Measurements from ENCODE around the gene LRFN2.

LRFN2 gene

DNA sequence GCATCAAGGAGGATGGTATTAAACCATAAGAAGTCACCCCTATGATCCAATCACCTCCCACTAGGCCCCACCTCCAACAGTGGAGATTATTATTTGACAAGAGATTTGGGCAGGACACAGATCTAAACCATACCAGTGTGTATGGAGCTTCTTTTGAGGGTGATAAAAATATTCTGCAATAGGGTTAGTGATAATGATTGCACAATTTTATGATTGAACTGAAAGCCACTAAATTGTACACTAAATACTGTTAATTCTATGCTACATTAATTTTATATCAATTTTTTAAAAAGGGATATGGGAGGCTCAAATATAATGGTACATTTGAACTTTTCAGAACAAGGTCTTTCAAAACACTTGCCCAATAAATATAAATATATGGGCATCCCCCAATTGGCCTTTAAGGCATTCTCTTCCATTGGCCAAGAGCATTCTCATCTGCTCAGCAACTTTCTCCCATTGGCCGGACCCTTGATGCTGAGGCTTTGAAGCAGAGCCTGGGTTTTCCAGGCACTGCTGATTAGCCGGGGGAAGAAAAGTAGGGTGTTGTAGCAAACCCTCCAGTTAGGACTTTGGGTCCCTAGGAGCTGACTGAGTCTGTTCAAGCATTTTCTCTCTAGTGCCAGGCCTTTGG lies 209.9 kb downstream of the LRFN2 start:
- no peak for DNase-seq (ENCODE audit: low spot score)

DNA sequence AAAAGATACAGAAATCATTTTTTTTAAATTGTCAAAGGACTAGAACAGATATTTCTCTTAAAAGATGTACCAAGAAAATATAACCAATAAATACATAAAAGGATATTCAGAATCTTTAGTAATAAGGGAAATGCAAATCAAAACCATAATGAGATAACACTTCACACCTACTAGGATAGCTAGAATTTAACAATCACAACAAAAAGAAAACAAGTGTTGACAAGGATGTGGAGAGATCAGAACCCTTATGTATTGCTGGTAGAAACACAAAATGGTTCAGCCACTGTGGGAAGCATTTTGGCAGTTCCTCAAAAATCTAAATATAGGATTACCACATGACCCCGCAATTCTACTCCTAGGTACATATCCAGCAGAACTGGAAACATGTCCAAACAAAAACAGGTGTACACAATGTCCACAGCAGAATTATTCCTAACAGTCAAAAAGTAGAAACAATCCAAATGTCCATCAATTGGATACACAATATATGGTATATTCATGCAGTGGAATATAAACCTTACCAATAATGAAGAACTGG lies 211.0 kb downstream of the LRFN2 start:
- DNase-seq (ENCODE audit: low spot score), result no peak

DNA sequence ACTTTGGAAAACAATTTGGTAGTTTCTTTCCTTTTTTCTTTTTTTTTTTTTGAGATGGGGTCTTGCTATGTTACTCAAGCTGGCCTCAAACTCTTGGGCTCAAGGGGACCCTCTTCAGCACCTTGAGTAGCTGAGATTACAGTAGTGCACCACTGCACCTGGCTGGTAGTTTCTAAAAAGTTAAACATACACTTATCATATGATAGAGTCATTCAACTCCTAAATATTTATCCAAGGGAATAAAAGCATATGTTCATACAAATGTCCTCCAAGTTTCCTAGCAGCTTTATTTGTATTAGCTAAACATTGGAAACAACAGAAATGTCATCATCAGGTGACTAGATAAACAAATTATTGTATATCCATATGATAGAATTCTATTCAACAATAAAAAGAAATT lies 213.9 kb downstream of the LRFN2 start:
- DNase-seq (ENCODE audit: low spot score), result no peak

DNA sequence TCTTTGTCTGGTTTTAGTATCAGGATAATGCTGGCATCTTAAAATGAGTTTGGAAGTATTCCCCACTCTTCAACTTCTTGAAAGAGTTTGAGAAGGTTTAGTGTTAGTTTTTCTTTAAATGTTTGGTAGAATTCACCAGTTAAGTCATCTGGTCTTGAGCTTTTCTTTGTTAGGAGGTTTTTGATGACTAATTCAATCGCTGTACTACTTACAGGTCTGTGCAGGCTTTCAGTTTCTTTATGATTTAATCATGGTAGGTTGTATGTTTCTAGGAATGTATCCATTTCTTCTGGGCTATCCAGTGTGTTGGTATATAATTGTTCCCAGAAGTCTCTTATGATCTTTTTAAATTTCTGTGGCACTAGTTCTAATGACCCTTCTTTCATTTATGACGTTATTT lies 215.5 kb downstream of the LRFN2 start:
- DNase-seq (ENCODE audit: low spot score), result no peak

DNA sequence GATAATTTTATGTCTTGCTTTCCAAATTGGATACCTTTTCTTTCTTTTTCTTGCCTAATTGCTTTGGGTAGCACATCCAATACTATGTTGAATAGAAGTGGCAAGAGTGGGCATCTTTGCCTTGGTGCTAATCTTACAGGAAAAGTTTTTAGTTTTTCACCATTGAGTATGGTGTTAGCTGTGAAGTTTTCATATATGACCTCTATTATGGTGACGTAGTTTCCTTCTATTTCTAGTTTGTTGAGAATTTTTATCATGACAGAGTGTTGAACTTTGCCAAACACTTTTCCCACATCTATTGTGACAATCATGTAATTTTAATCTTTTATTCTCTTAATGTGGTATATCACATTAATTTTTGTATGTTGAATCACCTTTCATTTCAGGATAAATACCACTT lies 216.1 kb downstream of the LRFN2 start:
- no peak for DNase-seq (ENCODE audit: low spot score)

DNA sequence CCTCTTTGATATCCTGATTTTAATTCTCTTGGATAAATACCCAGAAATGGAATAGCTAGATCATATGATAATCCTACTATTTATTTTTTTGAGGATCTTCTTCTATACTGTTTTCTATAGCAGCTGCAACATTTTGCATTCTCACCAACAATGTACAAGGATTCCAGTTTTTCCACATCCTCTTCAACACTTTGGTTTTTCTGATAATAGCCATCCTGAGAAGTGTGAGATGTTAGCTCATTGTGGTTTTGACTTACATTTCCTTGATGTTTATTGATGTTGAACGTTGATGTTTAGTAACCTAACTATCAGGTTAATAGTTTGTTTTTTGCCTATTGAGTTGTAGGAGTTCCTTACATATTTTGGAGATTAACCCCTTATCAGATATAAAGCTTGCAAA lies 217.3 kb downstream of the LRFN2 start:
- DNase-seq (ENCODE audit: low spot score), result no peak

DNA sequence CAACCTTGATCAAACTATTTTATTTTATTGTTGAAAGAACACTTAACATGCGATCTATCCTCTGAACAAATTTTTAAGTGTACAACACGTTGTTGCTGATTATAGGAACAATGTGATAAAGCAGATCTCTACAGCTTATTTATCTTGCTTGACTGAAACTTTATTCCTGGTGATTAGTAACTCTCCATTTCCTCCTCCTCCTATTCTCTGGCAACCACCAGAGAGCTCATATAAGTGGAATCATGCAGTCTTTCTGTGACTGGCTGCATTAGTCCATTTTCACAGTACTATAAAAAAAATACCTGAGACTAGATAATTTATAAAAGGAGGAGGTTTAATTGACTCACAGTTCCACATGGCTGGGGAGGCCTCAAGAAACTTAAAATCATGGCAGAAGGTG lies 218.1 kb downstream of the LRFN2 start:
- DNase-seq (ENCODE audit: low spot score), result no peak

DNA sequence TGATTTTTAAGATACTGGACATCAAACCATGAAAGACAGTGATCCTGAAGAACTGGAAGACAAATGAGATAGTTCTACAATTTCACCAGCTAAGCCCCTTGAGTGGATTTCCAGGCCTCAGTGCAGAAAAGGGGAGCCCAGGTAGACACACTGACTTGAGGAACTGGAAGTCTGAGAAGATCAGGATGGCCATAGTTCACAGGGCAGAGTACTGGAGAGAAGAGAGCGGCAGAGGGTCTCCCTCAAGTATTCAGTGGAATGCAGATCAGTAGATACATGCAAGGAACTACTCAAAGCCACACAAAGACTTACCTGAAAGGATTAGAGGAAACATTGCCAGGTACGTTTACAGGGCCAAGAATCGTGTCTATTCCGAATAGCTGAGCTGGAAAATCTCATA lies 224.3 kb downstream of the LRFN2 start:
- DNase-seq (ENCODE audit: low spot score), result no peak

DNA sequence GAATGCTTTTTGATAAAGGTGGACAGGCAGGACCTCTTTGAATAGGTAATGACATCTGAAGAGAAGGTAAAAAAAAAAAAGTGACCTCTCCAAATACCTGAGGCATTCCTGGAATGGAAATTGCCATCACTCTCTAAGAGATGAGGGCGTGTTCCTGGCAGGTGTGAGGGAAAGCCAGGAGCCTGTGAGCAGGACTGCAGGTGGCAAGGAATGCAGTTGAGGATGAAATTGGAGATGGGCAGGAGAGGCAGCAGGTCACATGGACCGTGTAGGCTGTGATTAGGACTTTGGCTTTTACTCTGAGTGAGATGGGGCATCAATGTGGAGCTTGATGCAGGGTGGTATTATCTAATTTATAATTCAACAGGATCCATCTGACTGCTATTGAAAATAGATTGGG lies 227.4 kb downstream of the LRFN2 start:
- no peak for DNase-seq (ENCODE audit: low spot score)

DNA sequence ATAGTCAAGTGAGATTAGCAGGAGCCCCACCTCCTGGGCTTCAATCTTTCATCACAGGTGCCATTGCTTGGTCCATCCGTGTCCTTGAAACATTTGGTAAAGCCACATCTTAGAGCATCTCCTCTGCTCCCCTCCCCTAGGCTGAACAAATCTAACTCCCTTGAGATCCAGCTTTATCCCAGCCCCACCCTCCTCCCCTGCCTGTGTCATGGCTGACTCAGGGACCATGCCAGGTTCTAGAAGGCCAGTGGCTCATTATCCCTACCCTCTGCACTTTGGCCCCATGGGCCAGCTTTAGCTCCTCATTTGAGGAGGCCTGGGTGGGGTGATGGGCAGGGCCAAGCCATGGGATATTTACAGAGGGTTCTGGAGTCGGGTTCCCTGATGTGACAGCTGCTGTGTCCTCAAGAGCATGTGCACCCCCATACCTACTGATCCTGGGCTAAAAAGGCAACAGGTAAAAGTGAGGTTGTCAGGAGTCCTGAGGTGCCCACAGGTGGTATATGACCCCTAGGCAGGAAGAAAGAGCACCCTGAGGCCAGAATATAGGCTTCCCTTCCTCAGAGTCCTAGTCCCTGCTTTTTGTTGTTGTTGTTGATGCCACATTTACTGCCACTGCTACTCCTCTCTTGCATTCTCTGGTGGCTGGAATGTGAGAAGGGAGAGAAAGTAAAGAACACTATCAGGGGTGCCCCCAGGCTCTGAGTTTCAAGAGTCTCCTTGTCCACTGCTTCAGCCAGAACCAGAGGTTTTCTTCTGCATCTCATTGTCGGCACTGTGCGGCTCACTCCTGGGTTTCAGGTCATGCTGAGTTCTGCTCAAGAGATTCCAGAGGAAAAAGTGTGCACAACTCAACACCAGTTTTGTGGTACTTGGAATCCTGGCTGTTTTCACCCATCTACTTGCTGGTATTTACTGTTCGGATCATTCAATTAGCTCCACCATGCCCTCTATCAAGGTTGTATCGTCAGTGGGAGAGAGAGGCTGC lies 228.4 kb downstream of the LRFN2 start:
- DNase-seq (ENCODE audit: low spot score), result no peak

DNA sequence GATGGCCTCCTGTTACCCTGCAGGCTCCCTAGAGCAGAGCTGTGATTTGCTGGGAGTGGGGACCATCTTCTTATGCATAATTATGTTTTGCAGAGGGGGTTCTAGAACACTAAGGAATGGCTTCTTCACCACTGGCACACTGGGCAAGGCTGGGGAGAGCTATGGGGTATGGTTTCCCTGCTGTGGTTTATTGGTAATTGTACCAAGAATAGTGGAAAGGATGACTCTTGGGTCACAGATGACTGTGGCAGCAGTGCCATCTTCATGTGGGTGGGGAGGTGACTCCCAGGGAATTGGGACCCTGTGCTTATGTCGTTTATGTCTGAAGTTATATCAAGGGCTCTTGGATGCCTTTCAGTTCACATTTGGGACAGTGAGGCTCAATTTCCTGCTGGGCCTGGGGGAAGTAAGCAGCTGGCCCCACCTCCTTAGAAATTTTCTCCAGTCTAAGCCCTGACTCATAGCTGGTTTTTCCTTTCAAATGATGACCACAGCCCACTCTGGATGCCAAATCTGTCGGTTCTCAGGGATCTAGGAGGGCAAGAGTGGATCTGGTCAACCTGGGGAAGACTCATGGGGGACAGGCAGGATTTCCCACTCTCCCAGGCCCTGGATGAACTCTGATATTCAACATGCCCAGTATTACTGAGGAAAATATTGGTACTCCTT lies 230.8 kb downstream of the LRFN2 start:
- DNase-seq (ENCODE audit: low spot score), result no peak

DNA sequence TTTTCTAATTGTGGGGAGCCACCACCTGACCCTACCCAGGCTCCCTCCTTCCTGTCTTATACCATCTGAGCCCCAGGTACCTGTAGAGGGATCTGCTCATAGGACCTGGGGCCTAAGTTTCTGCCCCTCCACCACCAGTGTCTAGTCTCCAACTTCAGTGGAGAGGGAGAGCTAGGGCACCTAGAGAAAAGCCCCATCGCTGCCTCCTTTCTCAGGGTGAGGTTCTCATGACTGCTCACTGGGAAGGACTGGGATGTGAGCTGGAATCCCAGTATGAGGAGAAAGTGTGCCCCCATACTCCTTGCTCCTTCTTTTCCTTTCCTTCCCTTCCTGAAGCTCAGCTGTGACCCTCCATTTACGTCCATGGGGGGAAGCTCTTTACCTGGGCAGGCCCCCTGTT lies 231.6 kb downstream of the LRFN2 start:
- DNase-seq (ENCODE audit: low spot score), result no peak

DNA sequence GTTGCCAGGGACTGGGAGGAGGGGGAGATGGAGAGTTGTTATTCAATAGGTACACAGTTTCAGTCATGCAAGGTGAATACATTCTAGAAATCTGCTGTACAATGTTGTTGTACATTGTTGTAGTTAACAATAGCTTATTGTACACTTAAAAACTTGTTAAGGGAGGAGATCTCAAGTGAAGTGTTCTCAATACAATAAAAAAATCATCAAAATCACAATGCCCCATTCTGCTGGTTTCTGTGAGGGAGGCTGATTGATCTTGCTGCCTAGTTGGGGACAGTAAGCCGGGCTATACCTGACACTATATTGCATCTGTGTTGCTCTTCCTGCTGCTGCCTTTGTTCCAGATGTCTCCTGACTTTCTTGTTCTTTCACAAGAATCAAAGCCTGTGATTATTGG lies 232.1 kb downstream of the LRFN2 start:
- DNase-seq (ENCODE audit: low spot score), result no peak

DNA sequence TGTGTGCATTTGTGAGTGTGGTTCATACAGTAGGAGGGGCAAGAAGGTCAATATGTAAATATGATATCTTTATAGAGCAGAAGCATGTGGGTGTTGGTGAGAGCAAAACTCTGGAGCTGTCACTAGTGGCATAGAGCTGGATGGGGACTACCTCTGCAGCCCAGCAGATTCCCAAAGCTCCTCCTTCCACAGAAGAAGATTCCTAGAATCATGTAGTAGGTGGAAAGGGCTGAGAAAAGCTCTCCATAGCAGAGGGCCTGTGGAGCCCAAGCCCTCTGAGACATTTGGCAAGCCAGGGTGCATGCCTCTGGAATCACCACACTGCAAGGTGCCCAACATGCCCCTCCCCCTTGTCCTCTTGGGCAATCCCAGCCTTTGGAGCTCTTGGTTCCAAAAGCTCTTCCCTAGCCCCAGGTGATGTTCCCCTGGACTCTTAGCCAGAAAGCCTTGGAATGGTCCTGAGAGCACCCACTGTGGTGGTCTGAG lies 233.2 kb downstream of the LRFN2 start:
- DNase-seq (ENCODE audit: low spot score), result no peak

DNA sequence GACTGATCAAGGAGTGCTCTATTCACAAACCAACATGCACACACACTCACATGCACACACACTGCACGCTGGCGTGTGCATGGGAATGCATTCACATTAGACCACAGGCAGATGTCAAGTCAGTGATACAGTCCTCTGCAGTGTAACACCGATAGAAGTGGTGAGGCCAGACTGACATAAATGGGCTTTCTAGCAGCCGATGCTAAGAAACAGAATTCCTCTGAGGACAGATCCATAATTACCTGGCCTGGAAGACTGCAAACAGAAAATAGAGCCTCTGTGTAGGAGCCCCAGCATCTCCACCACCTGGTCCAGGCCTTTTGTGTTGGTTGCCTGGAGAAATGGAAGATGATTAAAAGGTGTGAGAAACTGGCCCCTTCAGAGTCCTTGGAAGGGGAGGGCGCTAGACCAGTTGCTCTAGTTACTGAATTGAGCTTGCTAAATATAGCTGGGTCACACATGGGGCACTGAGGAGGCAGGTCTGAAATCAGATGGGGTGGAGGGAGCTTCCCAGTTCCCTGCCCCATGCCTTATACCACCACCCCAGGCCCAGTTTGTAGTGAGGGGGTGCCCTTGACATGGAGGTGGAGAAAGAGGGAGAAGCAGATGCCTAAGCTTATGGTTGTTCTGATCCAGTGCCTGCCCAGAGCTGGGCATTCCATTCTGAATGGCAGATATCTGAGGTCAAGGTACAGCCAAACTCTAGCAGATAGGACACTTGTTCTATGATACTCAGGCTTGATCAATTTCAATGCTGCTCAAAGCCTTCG lies 233.8 kb downstream of the LRFN2 start:
- DNase-seq (ENCODE audit: low spot score), result no peak

DNA sequence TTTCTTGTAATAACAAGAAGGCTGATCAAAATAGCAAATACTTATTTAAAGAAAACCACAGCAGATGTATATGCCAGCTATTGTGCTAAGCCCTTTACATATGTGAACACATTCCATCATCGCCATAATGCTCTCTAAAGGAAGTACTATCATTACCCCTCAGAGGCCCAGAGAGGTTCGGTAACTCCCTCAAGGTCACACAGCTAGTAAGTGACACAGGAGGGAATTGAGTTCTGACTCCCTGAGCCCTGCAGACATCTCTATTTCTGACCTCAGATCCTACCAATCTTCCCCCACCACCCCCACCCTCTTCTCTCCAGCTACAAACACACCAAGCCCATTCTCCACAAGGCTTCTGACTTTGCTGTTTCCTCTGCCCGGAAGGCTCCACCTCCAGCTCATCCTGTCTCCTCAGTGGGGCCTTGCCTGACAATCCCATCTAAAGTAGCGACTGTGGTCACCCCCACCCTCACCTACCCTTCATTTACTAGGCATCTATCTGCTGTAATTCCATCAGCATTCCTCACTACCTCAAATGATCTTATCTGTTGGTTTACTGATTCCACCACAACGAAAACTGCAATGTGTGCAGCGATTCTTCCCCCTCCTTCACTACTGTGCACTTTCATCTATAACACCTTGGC lies 234.5 kb downstream of the LRFN2 start:
- no peak for DNase-seq (ENCODE audit: low spot score)

DNA sequence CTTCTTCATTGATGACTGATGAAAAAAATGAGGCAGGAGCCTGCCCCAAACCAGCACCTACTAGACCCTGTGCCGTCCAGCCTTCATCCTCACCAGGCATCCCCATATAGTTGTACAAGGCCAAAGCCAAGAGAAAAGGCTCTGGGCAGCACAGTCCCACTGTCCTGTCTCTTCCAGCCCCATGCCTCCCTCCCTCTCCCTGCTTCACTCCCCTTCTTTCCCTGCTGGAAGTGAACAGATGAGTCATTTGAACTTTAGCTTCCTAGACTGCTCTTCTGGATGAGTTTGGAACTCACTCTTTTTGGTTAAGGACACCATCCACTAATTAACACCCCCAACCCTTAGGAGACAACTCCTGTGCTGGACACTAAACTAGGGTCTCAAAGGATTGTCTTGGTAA lies 235.2 kb downstream of the LRFN2 start:
- no peak for DNase-seq (ENCODE audit: low spot score)

DNA sequence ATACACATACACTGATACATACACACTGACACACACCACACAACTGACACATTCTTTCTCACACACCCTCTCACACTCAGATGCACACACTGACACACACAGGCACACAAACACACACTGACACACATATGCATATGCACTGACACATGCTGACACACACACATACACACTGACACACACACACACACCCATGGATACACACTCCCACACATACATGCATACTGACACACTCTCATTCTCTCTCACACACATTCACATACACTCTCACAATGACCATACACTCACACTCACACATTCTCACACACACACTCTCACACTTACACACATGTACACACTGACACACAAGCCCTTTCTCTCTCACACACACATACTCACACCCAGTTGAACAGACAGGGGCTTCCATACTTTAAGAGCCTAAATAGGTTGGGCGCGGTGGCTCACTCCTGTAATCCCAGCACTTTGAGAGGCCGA lies 236.4 kb downstream of the LRFN2 start:
- DNase-seq (ENCODE audit: low spot score), result no peak

DNA sequence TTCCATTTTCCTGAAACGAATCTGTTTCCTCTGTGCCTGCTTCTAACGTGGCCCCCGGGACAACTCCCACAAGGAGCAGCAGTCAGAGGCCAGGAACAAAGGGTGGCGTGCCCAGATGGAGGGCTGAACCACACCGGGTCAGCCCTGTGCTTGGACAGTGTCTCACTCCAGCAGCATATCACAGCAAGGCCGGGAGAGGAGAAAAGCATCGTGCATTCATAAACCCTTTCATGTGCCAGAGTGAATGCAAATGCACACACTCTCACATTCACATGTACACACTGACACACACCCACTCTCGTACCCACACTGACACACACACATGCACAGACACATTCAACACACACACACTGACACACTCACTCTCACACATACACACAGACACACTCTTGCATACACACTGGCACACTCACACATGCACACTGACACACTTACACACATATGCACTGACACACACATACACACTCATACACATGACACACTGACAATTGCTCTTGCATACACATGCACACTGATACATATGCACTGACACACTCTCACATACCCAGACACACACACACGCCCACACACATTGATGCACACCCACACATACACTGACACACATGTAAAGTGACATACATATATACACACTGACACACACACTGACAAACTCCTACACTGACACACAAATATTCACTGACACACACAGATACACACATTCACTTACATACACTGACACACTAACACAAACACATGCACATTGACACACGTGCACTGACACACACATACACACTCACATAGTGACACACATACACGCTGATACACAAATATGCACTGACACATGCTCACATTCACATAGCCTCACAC lies 237.0 kb downstream of the LRFN2 start:
- DNase-seq (ENCODE audit: low spot score), result no peak

Data from Ammon's horn (tissue), 1 donor.